ENCODE data around the gene CDC25B. TPM values are rescaled to one million over a fixed set of nuclear protein-coding genes. Genes with fewer than 3 reads are reported as not detected.

The CDC25B gene
- total and polyA plus RNA-seq, 2 of the 13 experiments (the other 11 are each of a cell fraction or from before 2014, with no cell fraction given) = 14.5 to 19.4 TPM

GRCh38 chr20:3820901-3821727 is 25.0 kb downstream of the CDC25B start:
- in situ Hi-C loops (cut with HindIII; ENCODE audit: extremely low pct_ligation_motif_present, low pct_unique_long_range_greater_than_20kb) (no loop called here), intact Hi-C loops (cut with micrococcal nuclease; ENCODE audit: unreplicated experiment) (loop anchor here (1.0 to 2.0 kb wide), 3 partner anchors 23 to 68 kb away; partner anchors contain the start of genes MAVS and PANK2)
- 41% methylated on average over 20 of the region's 20 CpGs for WGBS (ENCODE audit: low lambda C conversion rate)
- TF ChIP-seq ZNF615 (CRISPR knock-in tag; IDR thresholded peaks at IDR 0.05; ENCODE audit: borderline replicate concordance) (0 out of 2 replicates have a peak, but pooled peaks have one; percentile 3), MXD3 (CRISPR knock-in tag; IDR thresholded peaks at IDR 0.05) (no peak), ARID3A (IDR thresholded peaks at IDR 0.05; ENCODE audit: low read depth, low read length) (no peak), MXD4 (CRISPR knock-in tag; IDR thresholded peaks at IDR 0.05) (no peak), RELA (CRISPR knock-in tag; IDR thresholded peaks at IDR 0.05) (no peak), ZNF740 (CRISPR knock-in tag; IDR thresholded peaks at IDR 0.05) (no peak), HOXD1 (CRISPR knock-in tag; IDR thresholded peaks at IDR 0.05) (no peak; the same call in 1 of the 2 replicates), ZNF605 (CRISPR knock-in tag; IDR thresholded peaks at IDR 0.05) (no peak), ELF4 (CRISPR knock-in tag; IDR thresholded peaks at IDR 0.05; ENCODE audit: borderline replicate concordance) (no peak; the same call in 1 of the 2 replicates), ZNF326 (CRISPR knock-in tag; IDR thresholded peaks at IDR 0.05; ENCODE audit: borderline replicate concordance) (no peak), MAFF (IDR thresholded peaks at IDR 0.05; ENCODE audit: low read depth, low read length) (no peak), NR0B2 (CRISPR knock-in tag; IDR thresholded peaks at IDR 0.05) (no peak; the same call in 1 of the 2 replicates), SNAPC5 (CRISPR knock-in tag; IDR thresholded peaks at IDR 0.05; ENCODE audit: borderline replicate concordance) (0 out of 2 replicates have a peak, but pooled peaks have one; percentile 50), ZNF432 (CRISPR knock-in tag; IDR thresholded peaks at IDR 0.05; ENCODE audit: borderline replicate concordance) (no peak), ISL2 (CRISPR knock-in tag; IDR thresholded peaks at IDR 0.05) (no peak), BRF2 (CRISPR knock-in tag; IDR thresholded peaks at IDR 0.05) (no peak), GTF2F1 (IDR thresholded peaks at IDR 0.05; ENCODE audit: low read length) (no peak), EEA1 (CRISPR knock-in tag; IDR thresholded peaks at IDR 0.05; ENCODE audit: borderline replicate concordance) (no peak), ZNF180 (CRISPR knock-in tag; IDR thresholded peaks at IDR 0.05; ENCODE audit: borderline replicate concordance, low read depth) (no peak)

More at GRCh38 chr20:3820901-3821727, 25.0 kb downstream of the CDC25B start:
- H3K36me3 ChIP-seq (replicated peaks in 1 of 2; ENCODE audit: control insufficient read depth in 1 of 2, insufficient read depth in 2 of 2, low read length in 2 of 2) = peaks cover 9 to 22% of the 10 kb centered on the region in 2 experiments
- H4K20me1 ChIP-seq (ENCODE audit: insufficient read depth, low read length) = no peaks in the 10 kb centered on the region
- H3K27me3 ChIP-seq (ENCODE audit: control insufficient read depth in 1 of 2, insufficient read depth in 2 of 2, low read length in 2 of 2) = peaks cover 1 to 5% of the 10 kb centered on the region in 2 experiments; a peak in 2 of 5 replicates
- ChIA-PET CTCF (ENCODE audit: low intra/inter-chr PET ratio, low total read pairs) (interaction anchor here (0.9 to 4.6 kb wide), 6 partner anchors 34 to 72 kb away, joined by 3 to 119 read pairs (median 7); partner anchors contain the start of genes CENPB and SPEF1), POLR2A (interaction anchor here (1.0 to 4.8 kb wide), 25 partner anchors 8 to 264 kb away, joined by 3 to 134 read pairs (median 8); partner anchors contain the start of genes ADISSP, CDC25B, CENPB and MAVS)
- H3K4me2 ChIP-seq (ENCODE audit: low read depth, low read length) = peak overlapping the region; percentile 87
- peak overlapping the region; percentile 99 for H3K9ac ChIP-seq (ENCODE audit: insufficient read depth, low read depth, low read length)
- H3K4me3 ChIP-seq (replicated peaks in 1 of 3; ENCODE audit: insufficient read depth in 1 of 3, low read depth in 2 of 3, low read length in 3 of 3) = peak overlapping the region; percentile 91 to 95 (median 94)
- no peak for DNase-seq (ENCODE audit: low spot score)
- peaks cover 32% of the 10 kb centered on the region for H3K4me1 ChIP-seq (ENCODE audit: insufficient read depth, low read length)
- no peak for ATAC-seq
- H3K9me3 ChIP-seq (ENCODE audit: low read length) = no peaks in the 10 kb centered on the region
- H3K27ac ChIP-seq (ENCODE audit: extremely low read length, insufficient read depth, low read length) = peak overlapping the region; percentile 96
- H3K79me2 ChIP-seq (ENCODE audit: insufficient read depth, low read length) = peaks cover 12% of the 10 kb centered on the region
- TSS peak; percentile 80 for BruUV-seq (replicated peaks)
- FAIRE-seq = no peak
- H2AFZ ChIP-seq (ENCODE audit: low read length) = no peak overlapping the region

All from HepG2 (cell line).